Sigmoid colon (tissue), 7 donors: ENCODE results near the gene ZDHHC7. TPM values are rescaled to one million over a fixed set of nuclear protein-coding genes. Genes with fewer than 3 reads are reported as not detected.
"Not testable (repeated sequence)": the region's sequence is repeated elsewhere in the genome, so short reads cannot be mapped to it uniquely, and the experiment has no call there.

Source experiments
- DNase-seq: peaks from one replicate; pipeline ENCODE4 v3.0.0-alpha.2; 2019
- H3K27ac ChIP-seq, 4 donors: fragments of 200-600 bp; sonication (generic); one replicate each; pipeline ENCODE4 v1.5.1; 2016 to 2019; ENCODE audit warnings: mild to moderate bottlenecking in 1 of 4
- H3K27me3 ChIP-seq, 3 donors: fragments of 200-600 bp; sonication (generic); one replicate each; pipeline ENCODE4 v1.5.1; 2019; ENCODE audit warnings: mild to moderate bottlenecking in 1 of 3
- H3K36me3 ChIP-seq, 4 donors: fragments of 200-600 bp; sonication (generic); one replicate each; pipeline ENCODE4 v1.5.1; 2016 to 2019
- H3K4me1 ChIP-seq, 4 donors: fragments of 200-600 bp; sonication (generic); one replicate each; pipeline ENCODE4 v1.5.1; 2017 to 2019
- H3K4me3 ChIP-seq, 4 donors: fragments of 200-600 bp; sonication (generic); one replicate each; pipeline ENCODE4 v1.5.1; 2017 to 2019; ENCODE audit warnings: mild to moderate bottlenecking in 2 of 4, moderate library complexity in 1 of 4
- H3K9me3 ChIP-seq, 4 donors: fragments of 200-600 bp in 3 of 4; sonication (generic) in 3 of 4; one replicate each; pipeline versions ENCODE4 v1.5.1 to v1.6.1; 2013 to 2019
- CTCF ChIP-seq, 4 experiments: fragments of 450-650 bp in 3 of 4; fragments of 200-600 bp in 1 of 4; IDR thresholded peaks; one replicate each; pipeline ENCODE4 v1.5.1; 2016 to 2019; ENCODE audit warnings: antibody characterized with exemption in 4 of 4, mild to moderate bottlenecking in 3 of 4, moderate library complexity in 2 of 4
- EP300 ChIP-seq, 4 donors: sonication (generic); formaldehyde crosslinking; IDR thresholded peaks; one replicate each; pipeline ENCODE4 v1.6.1; 2017; ENCODE audit warnings: antibody characterized with exemption in 4 of 4
- POLR2A ChIP-seq, 2 donors: fragments of 450-650 bp; IDR thresholded peaks; one replicate each; pipeline ENCODE4 v1.6.1; 2016; ENCODE audit warnings: antibody characterized with exemption in 2 of 2, mild to moderate bottlenecking in 2 of 2, moderate library complexity in 2 of 2
- POLR2AphosphoS5 ChIP-seq, 4 donors: sonication (generic); formaldehyde crosslinking; IDR thresholded peaks; one replicate each; pipeline ENCODE4 v1.6.1; 2017; ENCODE audit warnings: antibody characterized with exemption in 4 of 4
- whole genome bisulfite sequencing, 2 donors: extraction: QIAGEN DNeasy Blood & Tissue Kit; methylation state at CpG; one replicate each; pipeline ENCODE4 v1.1.7; 2013; 5-methylcytosine and 5-hydroxymethylcytosine counted together
- intact Hi-C: fragments of 100-400 bp; cut with DNase I; formaldehyde crosslinking; loops from one replicate; pipeline ENCODE4 v1.15.1; 2023
- polyA plus RNA-seq, 3 donors: library from polyadenylated mRNA; stranded (reverse); fragments of 200-250 nt; gene quantifications; one replicate each; pipeline ENCODE4 v1.2.3, GENCODE V29; 2013
- total RNA-seq, 4 donors: library from RNA; depleted of rRNA; stranded (reverse); fragments of >200 nt; gene quantifications; one replicate each; pipeline ENCODE4 v1.1.0, GENCODE V29; 2016
- donor health status: healthy with polysubstance abuse.
- donor health status: Bipolar disorder and iron deficiency.
- donor health status: healthy.

ZDHHC7 gene
- total and polyA plus RNA-seq, 7 donors = 20.8 to 69.5 (median 56.2) TPM

GRCh38 chr16:84940670-84941551 lies 70.4 kb downstream of the ZDHHC7 start:
- TF ChIP-seq CTCF (IDR thresholded peaks at IDR 0.05) (no peak), EP300 (IDR thresholded peaks at IDR 0.05) (no peak), POLR2A (IDR thresholded peaks at IDR 0.05) (no peak), POLR2AphosphoS5 (IDR thresholded peaks at IDR 0.05) (no peak)
- Histone ChIP-seq H3K27me3 (no peaks in the 10 kb centered on the region), H3K4me1 (no peaks in the 10 kb centered on the region), H3K4me3 (no peak overlapping the region), H3K36me3 (no peaks in the 10 kb centered on the region), H3K9me3 (no peaks in the 10 kb centered on the region), H3K27ac (peak overlapping the region in 1 of 4 donors; percentile 34)
- intact Hi-C loops = no loop called here
- 84 to 86% methylated on average over 41 of the region's 41 CpGs for WGBS, 2 donors
- peak; percentile 84 for DNase-seq

DNA sequence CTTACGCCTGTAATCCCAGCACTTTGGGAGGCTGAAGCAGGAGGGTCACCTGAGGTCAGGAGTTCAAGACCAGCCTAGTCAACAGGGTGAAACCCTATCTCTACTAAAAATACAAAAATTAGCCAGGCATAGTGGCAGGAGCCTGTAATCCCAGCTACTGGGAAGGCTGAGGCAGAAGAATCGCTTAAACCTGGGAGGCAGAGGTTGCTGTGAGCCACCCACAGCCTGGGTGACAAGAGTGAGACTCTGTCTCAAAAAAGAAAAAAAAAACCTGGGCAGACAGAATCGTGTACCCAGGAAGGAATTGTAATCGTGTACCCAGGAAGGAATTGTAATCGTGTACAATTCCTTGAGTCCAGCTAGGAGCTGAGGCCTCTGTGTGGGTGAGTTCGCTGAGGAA lies 72.7 kb downstream of the ZDHHC7 start:
- 77 to 80% methylated on average over 6 of the region's 6 CpGs for WGBS, 2 donors
- intact Hi-C loops = not testable (repeated sequence)

DNA sequence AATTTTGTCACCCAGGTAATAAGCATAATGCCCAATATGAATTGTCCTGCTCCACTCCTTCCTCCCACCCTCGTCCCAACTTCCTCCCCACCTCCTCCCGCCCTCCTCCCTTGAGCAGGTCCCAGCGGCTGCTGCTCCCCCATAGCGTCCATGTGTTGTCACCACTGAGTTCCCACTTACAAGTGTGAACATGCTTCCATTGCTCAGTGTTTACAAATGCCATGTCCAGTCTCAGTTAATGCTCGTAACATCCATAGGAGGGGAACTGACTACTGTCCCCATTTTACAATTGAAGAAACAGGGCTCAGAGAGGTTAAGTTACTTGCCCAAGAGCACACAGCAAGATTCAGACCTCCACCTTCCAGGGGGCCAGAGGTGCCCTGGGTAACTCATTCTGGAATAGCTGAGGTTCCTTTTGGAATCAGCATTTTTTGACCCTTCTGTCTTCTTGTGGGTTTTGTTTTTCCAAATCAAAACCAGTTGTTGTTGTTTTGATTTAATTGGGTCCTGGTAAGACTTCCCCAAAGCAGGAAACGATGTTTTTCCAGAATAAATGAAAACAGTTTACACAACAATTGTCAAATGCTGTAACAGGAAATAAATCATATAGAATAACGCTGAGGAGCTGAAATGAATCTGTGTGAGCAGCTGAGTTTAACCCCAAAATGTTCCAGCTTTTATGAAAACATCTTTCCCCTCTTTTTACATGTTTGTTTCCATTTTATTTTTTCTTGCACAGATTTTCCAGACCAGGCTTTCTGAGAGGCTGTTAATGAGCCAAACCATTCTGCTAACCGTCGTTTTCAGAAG lies 73.9 kb downstream of the ZDHHC7 start:
- TF ChIP-seq POLR2A (IDR thresholded peaks at IDR 0.05) (no peak), CTCF (IDR thresholded peaks at IDR 0.05) (no peak), POLR2AphosphoS5 (IDR thresholded peaks at IDR 0.05) (no peak), EP300 (IDR thresholded peaks at IDR 0.05) (no peak)
- Histone ChIP-seq H3K9me3 (no peaks in the 10 kb centered on the region), H3K4me1 (peaks cover 0 to 9% (median 2%) of the 10 kb centered on the region in 4 donors), H3K27ac (no peak overlapping the region), H3K36me3 (no peaks in the 10 kb centered on the region), H3K4me3 (no peak overlapping the region), H3K27me3 (no peaks in the 10 kb centered on the region)
- intact Hi-C loops = no loop called here
- WGBS, 2 donors = 62 to 67% methylated on average over 9 of the region's 9 CpGs
- DNase-seq = no peak

More for the DNA sequence above, 72.7 kb downstream of the ZDHHC7 start:
- H3K36me3 ChIP-seq, H3K4me1 ChIP-seq, H3K4me3 ChIP-seq, H3K27ac ChIP-seq, H3K27me3 ChIP-seq, DNase-seq, H3K9me3 ChIP-seq: not testable (repeated sequence)

DNA sequence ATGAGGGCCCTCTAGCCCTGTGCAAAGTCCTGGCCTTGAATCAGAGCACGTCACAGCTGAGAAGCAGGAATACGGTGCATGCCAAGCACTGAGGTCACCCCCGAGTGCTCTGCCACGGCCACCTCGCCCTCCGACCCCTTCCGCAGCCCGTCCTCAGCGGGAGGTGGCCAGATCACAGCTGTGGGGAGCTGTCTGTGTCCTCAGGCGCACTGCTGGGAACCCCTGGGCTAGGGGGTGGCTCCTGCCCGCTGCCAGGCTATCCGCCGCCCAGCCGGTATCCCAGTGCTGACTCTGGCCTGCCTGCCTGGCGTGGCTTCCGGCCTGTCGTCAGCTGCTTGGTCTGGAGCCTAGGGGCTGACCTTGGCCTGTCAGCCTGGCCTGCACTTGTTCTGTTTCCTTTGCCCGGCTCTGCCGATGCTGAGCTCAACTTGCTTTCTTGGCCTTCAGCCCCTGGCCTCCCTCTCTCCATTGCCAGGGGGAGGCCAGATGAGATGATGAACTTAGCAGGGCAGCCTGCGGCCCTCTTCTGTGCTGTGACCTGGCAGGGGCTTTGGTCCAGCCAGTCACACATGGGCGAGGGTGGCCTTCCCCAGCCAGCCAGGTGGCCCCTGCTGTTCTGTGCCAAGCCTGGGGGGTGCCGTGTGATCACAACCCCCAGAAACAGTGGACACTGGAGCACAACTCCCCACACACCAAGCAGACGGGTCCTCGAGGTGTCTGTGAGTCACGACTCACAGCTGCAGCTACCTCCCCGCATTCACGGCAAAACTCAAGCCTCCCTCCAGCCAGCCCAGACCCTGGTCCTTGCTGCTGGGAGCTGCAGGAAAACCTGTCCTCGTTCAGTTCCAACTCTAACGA lies 77.3 kb downstream of the ZDHHC7 start:
- intact Hi-C loops = no loop called here
- Histone ChIP-seq H3K27me3 (no peaks in the 10 kb centered on the region), H3K4me1 (peaks cover 0 to 15% (median 7%) of the 10 kb centered on the region in 4 donors), H3K36me3 (no peaks in the 10 kb centered on the region), H3K27ac (peak overlapping the region; percentile 50 to 62 (median 55)), H3K4me3 (no peak overlapping the region), H3K9me3 (no peaks in the 10 kb centered on the region)
- DNase-seq = peak; percentile 87
- 77 to 80% methylated on average over 29 of the region's 29 CpGs for WGBS, 2 donors
- peak in 2 of 4 donors; percentile 26 to 43 for TF ChIP-seq POLR2AphosphoS5 (IDR thresholded peaks at IDR 0.05)
- TF ChIP-seq POLR2A (IDR thresholded peaks at IDR 0.05) = no peak

DNA sequence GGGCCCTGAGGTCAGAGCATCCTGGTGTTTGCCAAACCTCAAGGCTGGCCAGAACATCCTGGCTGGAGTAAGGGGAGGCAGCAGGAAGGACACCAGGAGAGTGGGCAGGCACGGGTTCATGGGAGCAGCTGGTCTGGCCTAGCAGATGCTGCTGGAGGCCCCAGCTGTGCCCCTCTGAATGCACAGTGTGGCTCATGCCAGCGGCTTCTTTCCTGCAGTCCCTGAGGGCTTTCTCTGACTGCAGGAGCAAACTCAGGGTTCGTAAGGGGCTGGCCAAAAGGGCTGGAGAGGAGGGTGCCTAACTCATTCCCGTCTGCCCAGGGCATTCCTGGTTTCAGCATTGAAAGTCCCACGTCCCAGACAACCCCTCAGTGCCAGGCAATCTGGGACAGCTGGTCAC lies 78.7 kb downstream of the ZDHHC7 start:
- intact Hi-C loops = no loop called here
- Histone ChIP-seq H3K27me3 (no peaks in the 10 kb centered on the region), H3K9me3 (no peaks in the 10 kb centered on the region), H3K4me3 (no peak overlapping the region), H3K36me3 (no peaks in the 10 kb centered on the region), H3K4me1 (peaks cover 0 to 22% (median 14%) of the 10 kb centered on the region in 4 donors), H3K27ac (no peak overlapping the region)
- 79 to 86% methylated on average over 5 of the region's 5 CpGs for WGBS, 2 donors
- DNase-seq = no peak
- TF ChIP-seq POLR2A (IDR thresholded peaks at IDR 0.05) (no peak), EP300 (IDR thresholded peaks at IDR 0.05) (no peak), CTCF (IDR thresholded peaks at IDR 0.05) (no peak), POLR2AphosphoS5 (IDR thresholded peaks at IDR 0.05) (no peak)
